HuH-7.5 (cell line): ENCODE measurements around the gene HBB.

Experiments
- DNase-seq: peaks from one replicate; pipeline ENCODE4 v3.0.0; 2011; ENCODE audit warnings: low spot score

HBB gene

DNA sequence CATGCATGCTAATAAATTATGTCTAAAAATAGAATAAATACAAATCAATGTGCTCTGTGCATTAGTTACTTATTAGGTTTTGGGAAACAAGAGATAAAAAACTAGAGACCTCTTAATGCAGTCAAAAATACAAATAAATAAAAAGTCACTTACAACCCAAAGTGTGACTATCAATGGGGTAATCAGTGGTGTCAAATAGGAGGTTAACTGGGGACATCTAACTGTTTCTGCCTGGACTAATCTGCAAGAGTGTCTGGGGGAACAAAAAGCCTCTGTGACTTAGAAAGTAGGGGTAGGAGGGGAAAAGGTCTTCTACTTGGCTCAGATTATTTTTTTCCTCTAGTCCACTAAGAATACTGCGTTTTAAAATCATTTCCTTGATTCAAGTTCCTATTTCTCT, 810 bp upstream of the HBB start:
- no peak for DNase-seq

DNA sequence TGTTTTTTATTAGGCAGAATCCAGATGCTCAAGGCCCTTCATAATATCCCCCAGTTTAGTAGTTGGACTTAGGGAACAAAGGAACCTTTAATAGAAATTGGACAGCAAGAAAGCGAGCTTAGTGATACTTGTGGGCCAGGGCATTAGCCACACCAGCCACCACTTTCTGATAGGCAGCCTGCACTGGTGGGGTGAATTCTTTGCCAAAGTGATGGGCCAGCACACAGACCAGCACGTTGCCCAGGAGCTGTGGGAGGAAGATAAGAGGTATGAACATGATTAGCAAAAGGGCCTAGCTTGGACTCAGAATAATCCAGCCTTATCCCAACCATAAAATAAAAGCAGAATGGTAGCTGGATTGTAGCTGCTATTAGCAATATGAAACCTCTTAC, 1.4 kb downstream of the HBB start:
- no peak for DNase-seq

DNA sequence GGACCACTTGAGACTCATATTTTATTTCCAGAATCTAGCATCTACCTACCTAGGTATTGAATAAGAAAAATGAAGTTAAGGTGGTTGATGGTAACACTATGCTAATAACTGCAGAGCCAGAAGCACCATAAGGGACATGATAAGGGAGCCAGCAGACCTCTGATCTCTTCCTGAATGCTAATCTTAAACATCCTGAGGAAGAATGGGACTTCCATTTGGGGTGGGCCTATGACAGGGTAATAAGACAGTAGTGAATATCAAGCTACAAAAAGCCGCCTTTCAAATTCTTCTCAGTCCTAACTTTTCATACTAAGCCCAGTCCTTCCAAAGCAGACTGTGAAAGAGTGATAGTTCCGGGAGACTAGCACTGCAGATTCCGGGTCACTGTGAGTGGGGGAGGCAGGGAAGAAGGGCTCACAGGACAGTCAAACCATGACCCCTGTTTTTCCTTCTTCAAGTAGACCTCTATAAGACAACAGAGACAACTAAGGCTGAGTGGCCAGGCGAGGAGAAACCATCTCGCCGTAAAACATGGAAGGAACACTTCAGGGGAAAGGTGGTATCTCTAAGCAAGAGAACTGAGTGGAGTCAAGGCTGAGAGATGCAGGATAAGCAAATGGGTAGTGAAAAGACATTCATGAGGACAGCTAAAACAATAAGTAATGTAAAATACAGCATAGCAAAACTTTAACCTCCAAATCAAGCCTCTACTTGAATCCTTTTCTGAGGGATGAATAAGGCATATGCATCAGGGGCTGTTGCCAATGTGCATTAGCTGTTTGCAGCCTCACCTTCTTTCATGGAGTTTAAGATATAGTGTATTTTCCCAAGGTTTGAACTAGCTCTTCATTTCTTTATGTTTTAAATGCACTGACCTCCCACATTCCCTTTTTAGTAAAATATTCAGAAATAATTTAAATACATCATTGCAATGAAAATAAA, 2.1 kb downstream of the HBB start:
- no peak for DNase-seq

DNA sequence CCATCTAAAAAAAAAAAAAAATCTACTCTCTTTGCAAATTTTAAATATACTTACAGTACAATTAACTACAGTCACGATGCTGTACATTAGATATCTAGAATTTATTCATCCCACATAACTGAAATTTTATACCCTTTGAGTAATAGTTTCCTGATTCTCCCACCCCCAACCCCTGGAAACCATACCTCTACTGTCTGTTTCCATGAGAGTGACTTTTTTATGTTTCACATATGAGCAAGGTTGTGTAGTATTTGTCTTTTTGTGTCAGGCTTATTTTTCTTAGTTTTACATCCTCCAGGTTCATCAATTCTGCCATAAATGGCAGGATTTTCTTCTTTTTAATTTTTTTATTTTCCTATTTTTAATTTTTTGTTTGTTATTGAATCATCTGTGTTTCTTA, 3.2 kb downstream of the HBB start:
- no peak for DNase-seq

DNA sequence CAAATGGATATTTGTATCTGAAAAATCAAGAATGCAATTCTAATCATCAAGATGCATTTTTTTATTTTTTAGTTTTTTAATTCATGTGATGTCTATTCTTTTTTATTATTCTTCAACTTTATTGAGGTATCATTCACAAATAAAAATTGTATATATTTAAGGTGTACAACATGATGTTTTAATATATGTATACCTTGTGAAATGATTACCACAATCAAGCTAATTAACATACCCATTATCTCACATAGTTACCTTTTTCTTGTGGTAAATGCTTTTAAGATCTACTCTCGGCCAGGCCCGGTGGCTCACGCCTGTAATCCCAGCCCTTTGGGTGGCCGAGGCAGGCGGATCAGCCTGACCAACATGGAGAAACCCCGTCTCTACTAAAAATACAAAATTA, 3.7 kb downstream of the HBB start:
- no peak for DNase-seq

DNA sequence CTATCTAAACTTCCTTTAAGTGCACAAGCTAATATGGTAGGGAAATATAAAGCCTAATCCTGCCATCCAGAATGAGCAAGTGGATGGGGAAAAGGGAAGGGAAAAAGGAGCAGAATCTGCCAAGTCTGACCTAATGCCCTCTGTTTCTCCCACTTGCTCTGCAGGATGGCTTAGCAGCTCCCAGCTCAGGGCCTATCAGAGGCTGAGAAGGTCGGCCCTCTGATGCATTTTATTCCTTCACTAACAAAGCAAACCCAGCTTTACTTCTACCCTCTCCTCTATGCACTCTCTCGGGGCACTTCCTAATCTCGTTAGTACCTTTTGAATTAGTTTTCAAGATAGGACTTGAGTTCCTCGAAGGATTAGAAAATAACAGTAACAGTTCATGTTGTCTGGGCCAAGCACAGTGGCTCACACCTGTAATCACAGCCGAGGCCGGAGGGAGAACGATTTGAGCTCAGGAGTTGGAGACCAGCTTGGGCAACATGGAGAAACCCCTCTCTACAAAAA, 16.4 kb downstream of the HBB start:
- no peak for DNase-seq

DNA sequence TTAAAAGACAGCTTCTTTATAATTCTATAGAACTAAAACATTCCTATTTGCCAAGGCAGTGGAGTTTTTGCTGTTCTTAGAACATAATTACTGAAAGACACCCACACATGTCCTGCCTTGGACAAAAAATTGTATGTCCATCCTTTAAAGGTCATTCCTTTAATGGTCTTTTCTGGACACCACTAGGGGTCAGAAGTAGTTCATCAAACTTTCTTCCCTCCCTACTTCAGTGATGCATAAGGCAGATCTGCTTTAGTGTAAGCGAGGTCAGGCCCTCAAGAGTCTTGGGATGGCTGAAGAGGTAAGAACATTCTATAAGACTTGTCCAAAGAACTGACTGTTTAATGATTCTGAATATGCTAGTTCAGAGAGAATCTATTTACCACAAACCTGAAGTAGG, 22.1 kb downstream of the HBB start:
- peak; percentile 10 for DNase-seq

DNA sequence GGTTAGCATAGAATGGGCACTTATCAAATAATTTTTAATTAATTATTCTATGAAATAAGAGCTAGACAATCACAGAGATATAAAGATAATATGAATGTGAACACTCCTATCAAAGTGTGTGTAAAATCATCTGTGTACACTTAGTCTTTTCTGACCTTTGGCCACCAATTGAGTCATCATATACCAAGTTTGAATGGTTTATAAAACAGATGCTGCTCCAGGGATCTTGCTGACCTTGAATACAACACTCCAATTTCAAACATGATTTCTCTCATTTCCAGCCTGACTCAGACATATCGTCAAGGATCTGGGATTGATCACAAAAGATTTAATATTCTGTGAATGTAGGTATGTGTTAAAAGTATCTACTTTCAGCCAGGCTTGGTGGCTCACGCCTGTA, 23.5 kb downstream of the HBB start:
- no peak for DNase-seq

DNA sequence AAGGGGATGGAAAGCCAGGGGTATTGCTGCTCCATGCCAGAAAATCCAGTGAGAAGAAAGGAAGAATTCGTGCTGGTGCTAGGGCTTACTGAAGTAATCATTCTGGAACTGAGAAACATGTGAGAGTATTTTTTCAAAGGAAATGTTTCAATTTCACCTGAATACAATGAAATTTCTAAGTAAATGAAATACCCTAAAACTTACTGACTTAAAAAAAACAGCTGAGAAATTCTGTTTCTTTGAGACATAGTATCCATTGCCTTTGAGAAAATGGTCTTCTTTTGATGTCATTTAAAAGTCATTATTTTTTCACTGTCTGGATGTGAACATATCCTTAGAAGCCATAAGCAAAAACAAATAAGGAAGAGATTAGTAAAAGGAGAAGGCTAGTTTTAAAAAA, 26.3 kb downstream of the HBB start, which contains the start of gene OR51V1:
Gene OR51V1 (minus strand): TSS at position 101 of the 400 bp plus-strand sequence. CDS start 0 bp downstream, at position 101.
- no peak for DNase-seq

DNA sequence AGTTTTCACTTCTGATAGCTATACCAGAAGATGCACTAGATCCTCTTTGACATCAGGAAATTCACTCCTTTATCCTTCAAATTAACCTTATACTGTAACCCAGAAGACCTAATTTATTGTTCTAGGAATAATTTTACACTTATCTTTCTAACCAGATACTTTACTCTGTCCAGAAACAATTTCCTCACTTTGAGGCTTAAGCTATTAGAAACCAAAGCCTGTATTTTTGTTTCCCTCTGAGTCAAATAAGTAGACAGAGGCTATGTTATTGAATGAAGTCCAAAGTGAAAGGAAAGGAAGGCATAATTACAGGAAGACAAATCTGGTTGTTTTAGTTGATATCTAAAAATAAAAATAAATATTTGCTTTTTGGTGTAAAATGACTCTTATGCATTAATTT, 28.6 kb downstream of the HBB start:
- no peak for DNase-seq

DNA sequence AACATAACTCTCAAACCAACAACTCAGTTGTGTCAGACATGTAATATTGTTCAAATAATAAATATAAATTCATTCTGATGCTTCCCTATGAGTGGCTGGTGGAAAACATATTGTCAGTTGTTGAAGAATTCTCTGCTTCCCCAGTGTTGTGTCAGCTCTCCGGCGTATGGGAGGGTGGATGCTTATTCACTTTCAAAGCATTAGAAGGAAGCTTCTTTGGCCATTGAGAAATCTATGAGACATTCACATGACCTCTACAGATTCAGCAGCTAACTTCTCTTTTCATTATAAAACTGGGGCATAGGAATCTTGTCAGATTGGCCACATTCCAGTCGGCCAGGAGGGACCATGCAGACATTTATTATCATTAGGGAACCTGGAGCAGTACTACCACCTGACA, 29.3 kb downstream of the HBB start:
- no peak for DNase-seq

DNA sequence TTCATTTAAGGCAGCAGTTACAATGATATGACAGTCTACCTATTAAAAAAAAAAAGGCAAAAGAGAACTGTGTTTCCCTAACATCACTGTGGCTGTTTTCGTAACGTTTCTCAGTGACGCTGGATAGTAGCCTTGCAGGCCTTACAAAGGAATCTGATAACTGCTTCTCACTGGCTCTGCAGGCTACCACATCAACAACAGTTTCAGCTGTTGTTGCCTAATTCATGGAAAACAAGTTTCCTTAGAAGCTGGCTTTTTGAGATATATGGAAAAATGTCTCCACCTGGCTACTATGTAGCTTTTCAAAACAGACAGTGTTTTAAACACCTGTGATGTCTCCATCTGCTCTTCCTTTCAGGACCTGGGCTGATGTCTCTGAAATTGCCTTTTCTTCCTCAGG, 30.1 kb downstream of the HBB start:
- no peak for DNase-seq

DNA sequence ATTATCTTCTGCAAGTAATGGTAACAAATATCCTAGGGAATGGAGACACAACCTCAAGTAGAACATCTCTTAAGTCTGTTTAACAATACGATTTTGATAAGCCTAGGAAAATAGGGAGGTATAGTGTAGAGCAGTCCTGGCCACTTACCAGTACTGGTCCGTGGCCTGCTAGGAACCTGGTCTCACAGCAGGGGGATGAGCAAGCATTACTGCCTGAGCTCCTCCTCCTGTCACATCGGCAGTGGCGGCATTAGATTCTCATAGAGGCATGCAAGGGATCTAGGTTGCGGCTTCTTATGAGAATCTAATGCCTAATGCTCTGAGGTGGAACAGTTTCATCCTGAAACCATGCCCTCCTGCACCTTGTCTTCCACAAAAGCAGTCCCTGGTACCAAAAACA, 30.8 kb downstream of the HBB start:
- no peak for DNase-seq

DNA sequence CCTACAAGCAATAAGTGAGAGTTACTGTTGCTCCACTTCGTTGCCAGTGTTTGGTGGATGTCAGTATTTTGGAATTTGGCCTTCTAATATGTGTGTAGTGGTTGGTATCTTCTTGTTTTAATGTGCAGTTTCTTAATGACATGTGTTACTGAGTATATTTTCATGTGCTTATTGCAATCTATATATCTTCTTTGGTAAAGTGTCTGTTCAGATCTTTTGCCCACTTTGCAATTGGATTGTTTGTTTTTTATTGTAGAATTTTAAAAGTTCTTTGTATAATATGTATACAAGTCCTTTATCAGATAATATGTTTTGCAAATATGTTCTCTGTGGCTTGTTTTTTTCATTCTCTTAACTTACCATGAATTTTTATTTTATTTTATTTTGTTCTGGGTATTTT, 34.1 kb downstream of the HBB start:
- DNase-seq, result no peak

DNA sequence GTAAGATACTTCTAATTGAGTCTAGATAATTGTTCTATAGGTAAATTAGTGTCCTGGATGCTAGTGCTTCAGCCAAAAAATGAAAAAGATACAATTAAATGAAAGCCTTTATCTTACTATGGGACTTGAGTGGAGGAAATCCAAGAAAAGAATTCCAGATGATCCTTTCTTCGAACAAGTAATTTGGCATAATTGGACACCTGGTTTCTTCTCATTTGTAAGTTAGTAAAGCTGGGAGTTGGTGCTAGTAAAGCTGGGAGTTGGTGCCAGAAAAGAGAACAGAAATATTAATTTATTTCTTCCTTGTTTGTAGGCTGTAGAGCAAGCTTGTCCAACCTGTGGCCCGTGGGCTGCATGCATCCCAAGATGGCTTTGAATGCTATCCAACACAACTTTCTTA, 38.7 kb downstream of the HBB start:
- no peak for DNase-seq

DNA sequence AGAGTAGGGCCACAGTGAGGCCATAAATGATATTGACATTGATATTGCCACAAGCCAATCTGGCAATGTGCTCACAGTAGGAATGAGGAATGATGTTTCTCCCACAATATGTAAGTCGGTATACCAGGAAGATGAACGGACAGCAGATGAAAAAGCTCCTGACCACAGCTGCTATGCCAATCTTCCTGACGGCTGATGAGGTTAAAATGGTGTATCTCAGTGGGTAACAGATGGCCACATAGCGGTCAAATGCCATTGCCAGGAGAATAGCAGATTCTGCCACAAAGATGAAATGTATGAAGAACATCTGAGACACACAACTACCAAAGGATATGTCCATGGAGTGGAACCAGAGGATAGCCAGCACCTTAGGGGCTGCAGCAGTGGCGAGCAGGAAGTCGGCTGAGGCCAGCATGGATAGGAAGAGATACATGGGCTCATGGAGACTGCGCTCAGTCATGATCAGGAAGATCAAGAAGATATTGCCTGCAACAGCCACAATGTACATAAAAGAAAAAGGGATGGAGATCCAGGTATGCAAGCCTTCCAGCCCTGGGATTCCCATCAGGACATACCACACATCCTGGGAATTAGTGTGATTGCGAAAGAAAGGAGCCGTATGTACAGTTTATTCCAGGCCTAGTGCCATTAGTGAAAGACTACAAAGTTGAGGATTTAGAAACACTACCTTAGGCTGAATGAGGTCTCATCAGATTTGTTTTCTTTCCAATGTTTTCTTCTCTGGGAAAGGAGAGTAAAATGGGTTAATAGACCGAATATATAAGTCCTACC, 48.6 kb downstream of the HBB start:
- no peak for DNase-seq
